HepG2 (cell line): ENCODE results near the gene ATP2B3. TPM values are rescaled to one million over a fixed set of nuclear protein-coding genes. Genes with fewer than 3 reads are reported as not detected.

ENCODE experiments used
- DMAP1 ChIP-seq: IDR thresholded peaks from 2 replicates; pipeline ENCODE4 v1.6.1; 2016
- FOSL2 ChIP-seq: sonication (generic); formaldehyde crosslinking; IDR thresholded peaks from 2 replicates; pipeline ENCODE4 v1.4.0; 2020; ENCODE audit warnings: missing genetic modification reagents
- FOXO1 ChIP-seq: sonication (generic); formaldehyde crosslinking; IDR thresholded peaks from 2 replicates; pipeline ENCODE4 v1.4.0; 2020; ENCODE audit warnings: missing genetic modification reagents
- GTF3A ChIP-seq: sonication (generic); formaldehyde crosslinking; conservative IDR thresholded peaks from 2 replicates; pipeline ENCODE4 v1.4.0; 2020; ENCODE audit warnings: mild to moderate bottlenecking, missing genetic modification reagents
- MED13 ChIP-seq: sonication (generic); formaldehyde crosslinking; IDR thresholded peaks from 2 replicates; pipeline ENCODE4 v1.5.0; 2020; ENCODE audit warnings: missing genetic modification reagents
- MED8 ChIP-seq: sonication (generic); formaldehyde crosslinking; IDR thresholded peaks from 2 replicates; pipeline ENCODE4 v1.8.1; 2023; ENCODE audit warnings: mild to moderate bottlenecking, missing genetic modification reagents; ENCODE audit not compliant: insufficient replicate concordance
- NCOR1 ChIP-seq: fragments of 200-600 bp; sonication (generic); IDR thresholded peaks from 2 replicates; pipeline ENCODE4 v1.7.0; 2017; ENCODE audit warnings: antibody characterized with exemption, low read length, borderline replicate concordance
- NONO ChIP-seq, 2 experiments: fragments of 450-650 bp in 1 of 2; sonication (generic) in 1 of 2; formaldehyde crosslinking in 1 of 2; IDR thresholded peaks in 1 of 2; conservative IDR thresholded peaks in 1 of 2; 2 replicates each; pipeline versions ENCODE4 v1.6.1 to v1.8.0; 2017 to 2022; ENCODE audit warnings: mild to moderate bottlenecking in 1 of 2, missing genetic modification reagents in 1 of 2, moderate library complexity in 1 of 2
- NR2C2 ChIP-seq: sonication (generic); formaldehyde crosslinking; IDR thresholded peaks from 2 replicates; pipeline ENCODE4 v1.4.0; 2020; ENCODE audit warnings: missing genetic modification reagents, mild to moderate bottlenecking, moderate library complexity, borderline replicate concordance
- NR2F1 ChIP-seq, 2 experiments: fragments of 450-650 bp in 1 of 2; formaldehyde crosslinking in 1 of 2; IDR thresholded peaks; 2 replicates each; pipeline versions ENCODE4 v1.5.0 to v1.6.1; 2016 to 2020; ENCODE audit warnings: mild to moderate bottlenecking in 1 of 2, missing compliant biosample characterization in 1 of 2, missing genetic modification reagents in 1 of 2, moderate library complexity in 1 of 2
- RBFOX2 ChIP-seq: fragments of 200-400 bp; formaldehyde crosslinking; IDR thresholded peaks from 2 replicates; pipeline ENCODE4 v1.6.1; 2017; ENCODE audit warnings: low read depth, mild to moderate bottlenecking, low read length
- TBX3 ChIP-seq: fragments of 450-650 bp; IDR thresholded peaks from 2 replicates; pipeline ENCODE4 v1.6.1; 2017; ENCODE audit warnings: antibody characterized with exemption, mild to moderate bottlenecking, inconsistent platforms, borderline replicate concordance
- THRA ChIP-seq: sonication (generic); formaldehyde crosslinking; IDR thresholded peaks from 2 replicates; pipeline ENCODE4 v1.4.0; 2020; ENCODE audit warnings: missing genetic modification reagents, borderline replicate concordance
- YY1 ChIP-seq: IDR thresholded peaks from 2 replicates; pipeline ENCODE4 v1.6.1; 2011; ENCODE audit warnings: low read length, low read depth, moderate library complexity, mild to moderate bottlenecking; ENCODE audit not compliant: insufficient read depth, insufficient replicate concordance
- ZNF138 ChIP-seq: sonication (generic); formaldehyde crosslinking; IDR thresholded peaks from 2 replicates; pipeline ENCODE4 v1.5.0; 2020; ENCODE audit warnings: mild to moderate bottlenecking, low read depth, missing genetic modification reagents
- ZNF329 ChIP-seq: sonication (generic); formaldehyde crosslinking; IDR thresholded peaks from 2 replicates; pipeline ENCODE4 v1.9.0; 2021; ENCODE audit warnings: low read depth, mild to moderate bottlenecking, missing genetic modification reagents
- ZNF772 ChIP-seq: sonication (generic); formaldehyde crosslinking; IDR thresholded peaks from 2 replicates; pipeline ENCODE4 v1.5.0; 2020; ENCODE audit warnings: mild to moderate bottlenecking, missing genetic modification reagents
- ZNF776 ChIP-seq: sonication (generic); formaldehyde crosslinking; IDR thresholded peaks from 2 replicates; pipeline ENCODE4 v1.4.0; 2020; ENCODE audit warnings: mild to moderate bottlenecking, missing genetic modification reagents
- polyA plus RNA-seq, 8 experiments: library from polyadenylated mRNA; depleted of rRNA in 3 of 8; stranded (reverse) in 7 of 8; unstranded in 1 of 8; fragments of >200 nt; fragmentation: Illumina TruSeq in 4 of 8; extraction: Trizol in 4 of 8; gene quantifications; 2 replicates each; pipeline versions ENCODE4 v1.2.1 to v1.2.3, GENCODE V29; 2011 to 2016; ENCODE audit warnings: low read depth in 4 of 8, missing spikeins in 1 of 8, mixed read lengths in 1 of 8; ENCODE audit not compliant: insufficient read depth in 1 of 8
- total RNA-seq, 5 experiments: library from RNA; depleted of rRNA; stranded (reverse); fragments of >200 nt; fragmentation: Illumina TruSeq; extraction: Trizol; gene quantifications; 2 replicates each; pipeline ENCODE4 v1.2.3, GENCODE V29; 2016; ENCODE audit warnings: low read depth in 1 of 5
- TF ChIP-seq, protein P1 (sequence below): IDR thresholded peaks from 2 replicates; pipeline ENCODE4 v1.6.1; 2016; ENCODE audit warnings: low read depth, missing genetic modification reagents, missing compliant biosample characterization
- TF ChIP-seq, protein P2 (sequence below): sonication (generic); formaldehyde crosslinking; IDR thresholded peaks from 2 replicates; pipeline ENCODE4 v1.5.0; 2020; ENCODE audit warnings: mild to moderate bottlenecking, missing genetic modification reagents

ATP2B3 gene
- total and polyA plus RNA-seq, 2 of the 13 experiments (the other 11 are each of a cell fraction or from before 2014, with no cell fraction given) = not detected

DNA sequence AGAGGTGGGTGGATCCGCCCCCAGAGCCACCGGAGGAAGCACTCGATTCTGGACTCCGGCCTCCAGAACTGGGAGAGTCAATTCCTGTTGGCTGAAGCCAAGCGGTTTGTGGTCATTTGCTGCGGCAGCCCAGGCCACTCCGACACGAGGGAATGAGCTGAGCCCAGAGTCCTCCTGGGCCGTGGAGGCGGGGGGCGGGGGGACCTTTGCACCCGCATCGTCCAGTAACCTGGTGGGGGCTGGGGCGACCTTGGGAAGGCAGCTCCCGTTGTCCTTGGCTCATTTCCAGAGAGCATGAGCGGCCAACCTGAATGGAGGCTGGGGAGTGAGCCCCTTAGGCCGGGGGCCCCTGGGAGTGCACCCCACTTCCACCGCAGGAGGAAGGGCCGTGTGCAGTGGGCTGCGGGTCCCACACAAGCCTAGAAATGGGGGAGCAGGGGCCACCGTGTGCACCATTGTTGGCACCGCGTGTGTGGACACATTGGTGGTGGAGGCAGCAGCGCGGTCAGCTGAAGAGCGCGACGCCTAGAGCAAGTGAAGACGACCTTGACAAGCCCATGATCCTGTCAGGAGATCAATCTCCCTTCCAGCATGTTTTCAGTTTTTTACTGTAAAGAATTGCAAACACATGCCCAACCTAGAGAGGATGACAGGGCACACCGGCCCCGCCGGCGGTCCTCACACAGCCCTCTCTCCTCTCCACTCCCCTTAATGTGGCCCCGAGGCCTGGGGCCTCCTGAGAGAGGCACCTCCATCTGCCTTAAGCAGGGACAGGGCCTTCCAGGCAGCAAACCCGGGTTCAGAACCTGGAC lies 109.6 kb downstream of the ATP2B3 start (continued):
- TF ChIP-seq GTF3A (CRISPR knock-in tag) (no peak), NCOR1 (peak; percentile 69; the same call in 1 of the 2 replicates), DMAP1 (CRISPR knock-in tag) (peak; percentile 27), NR2C2 (peak; percentile 64), ZNF772 (CRISPR knock-in tag) (no peak), YY1 (peak; percentile 42), ZNF329 (CRISPR knock-in tag) (0 out of 2 replicates have a peak, but pooled peaks have one; percentile 22), MED8 (CRISPR knock-in tag) (peak; percentile 94), NR2F1 (CRISPR knock-in tag; IDR thresholded peaks at IDR 0.05) (peak in 1 of 2 experiments; percentile 40; a peak in 2 of 4 replicates), THRA (CRISPR knock-in tag) (peak; percentile 66; the same call in 1 of the 2 replicates), NONO (IDR thresholded peaks at IDR 0.05) (no peak), NONO (CRISPR knock-in tag; conservative IDR thresholded peaks at IDR 0.05) (peak; percentile 43; the same call in 1 of the 2 replicates), RBFOX2 (peak; percentile 27; the same call in 1 of the 2 replicates), TBX3 (0 out of 2 replicates have a peak, but pooled peaks have one; percentile 8), ZNF138 (no peak), FOXO1 (CRISPR knock-in tag) (0 out of 2 replicates have a peak, but pooled peaks have one; percentile 33), ZNF776 (no peak), FOSL2 (CRISPR knock-in tag) (peak; percentile 51), MED13 (CRISPR knock-in tag) (peak; percentile 95)
- TF ChIP-seq, protein P1, sequence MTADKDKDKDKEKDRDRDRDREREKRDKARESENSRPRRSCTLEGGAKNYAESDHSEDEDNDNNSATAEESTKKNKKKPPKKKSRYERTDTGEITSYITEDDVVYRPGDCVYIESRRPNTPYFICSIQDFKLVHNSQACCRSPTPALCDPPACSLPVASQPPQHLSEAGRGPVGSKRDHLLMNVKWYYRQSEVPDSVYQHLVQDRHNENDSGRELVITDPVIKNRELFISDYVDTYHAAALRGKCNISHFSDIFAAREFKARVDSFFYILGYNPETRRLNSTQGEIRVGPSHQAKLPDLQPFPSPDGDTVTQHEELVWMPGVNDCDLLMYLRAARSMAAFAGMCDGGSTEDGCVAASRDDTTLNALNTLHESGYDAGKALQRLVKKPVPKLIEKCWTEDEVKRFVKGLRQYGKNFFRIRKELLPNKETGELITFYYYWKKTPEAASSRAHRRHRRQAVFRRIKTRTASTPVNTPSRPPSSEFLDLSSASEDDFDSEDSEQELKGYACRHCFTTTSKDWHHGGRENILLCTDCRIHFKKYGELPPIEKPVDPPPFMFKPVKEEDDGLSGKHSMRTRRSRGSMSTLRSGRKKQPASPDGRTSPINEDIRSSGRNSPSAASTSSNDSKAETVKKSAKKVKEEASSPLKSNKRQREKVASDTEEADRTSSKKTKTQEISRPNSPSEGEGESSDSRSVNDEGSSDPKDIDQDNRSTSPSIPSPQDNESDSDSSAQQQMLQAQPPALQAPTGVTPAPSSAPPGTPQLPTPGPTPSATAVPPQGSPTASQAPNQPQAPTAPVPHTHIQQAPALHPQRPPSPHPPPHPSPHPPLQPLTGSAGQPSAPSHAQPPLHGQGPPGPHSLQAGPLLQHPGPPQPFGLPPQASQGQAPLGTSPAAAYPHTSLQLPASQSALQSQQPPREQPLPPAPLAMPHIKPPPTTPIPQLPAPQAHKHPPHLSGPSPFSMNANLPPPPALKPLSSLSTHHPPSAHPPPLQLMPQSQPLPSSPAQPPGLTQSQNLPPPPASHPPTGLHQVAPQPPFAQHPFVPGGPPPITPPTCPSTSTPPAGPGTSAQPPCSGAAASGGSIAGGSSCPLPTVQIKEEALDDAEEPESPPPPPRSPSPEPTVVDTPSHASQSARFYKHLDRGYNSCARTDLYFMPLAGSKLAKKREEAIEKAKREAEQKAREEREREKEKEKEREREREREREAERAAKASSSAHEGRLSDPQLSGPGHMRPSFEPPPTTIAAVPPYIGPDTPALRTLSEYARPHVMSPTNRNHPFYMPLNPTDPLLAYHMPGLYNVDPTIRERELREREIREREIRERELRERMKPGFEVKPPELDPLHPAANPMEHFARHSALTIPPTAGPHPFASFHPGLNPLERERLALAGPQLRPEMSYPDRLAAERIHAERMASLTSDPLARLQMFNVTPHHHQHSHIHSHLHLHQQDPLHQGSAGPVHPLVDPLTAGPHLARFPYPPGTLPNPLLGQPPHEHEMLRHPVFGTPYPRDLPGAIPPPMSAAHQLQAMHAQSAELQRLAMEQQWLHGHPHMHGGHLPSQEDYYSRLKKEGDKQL (CRISPR knock-in tag) = no peak
- TF ChIP-seq, protein P2, sequence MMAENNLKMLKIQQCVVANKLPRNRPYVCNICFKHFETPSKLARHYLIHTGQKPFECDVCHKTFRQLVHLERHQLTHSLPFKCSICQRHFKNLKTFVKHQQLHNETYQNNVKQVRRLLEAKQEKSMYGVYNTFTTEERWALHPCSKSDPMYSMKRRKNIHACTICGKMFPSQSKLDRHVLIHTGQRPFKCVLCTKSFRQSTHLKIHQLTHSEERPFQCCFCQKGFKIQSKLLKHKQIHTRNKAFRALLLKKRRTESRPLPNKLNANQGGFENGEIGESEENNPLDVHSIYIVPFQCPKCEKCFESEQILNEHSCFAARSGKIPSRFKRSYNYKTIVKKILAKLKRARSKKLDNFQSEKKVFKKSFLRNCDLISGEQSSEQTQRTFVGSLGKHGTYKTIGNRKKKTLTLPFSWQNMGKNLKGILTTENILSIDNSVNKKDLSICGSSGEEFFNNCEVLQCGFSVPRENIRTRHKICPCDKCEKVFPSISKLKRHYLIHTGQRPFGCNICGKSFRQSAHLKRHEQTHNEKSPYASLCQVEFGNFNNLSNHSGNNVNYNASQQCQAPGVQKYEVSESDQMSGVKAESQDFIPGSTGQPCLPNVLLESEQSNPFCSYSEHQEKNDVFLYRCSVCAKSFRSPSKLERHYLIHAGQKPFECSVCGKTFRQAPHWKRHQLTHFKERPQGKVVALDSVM (CRISPR knock-in tag) = peak; percentile 42
